MM.1S (cell line): ENCODE measurements around the gene DUSP18.
"Not testable (repeated sequence)": the region's sequence is repeated elsewhere in the genome, so short reads cannot be mapped to it uniquely, and the experiment has no call there.

Source experiments
- DNase-seq: peaks from one replicate; pipeline ENCODE4 v3.0.0-alpha.2; 2015
- H2AFZ ChIP-seq: fragments of 300-600 bp; sonication (generic); 2 replicates; pipeline ENCODE4 v1.6.0; 2016; ENCODE audit warnings: antibody characterized with exemption, low read length
- H3F3A ChIP-seq: fragments of 300-600 bp; sonication (generic); 2 replicates; pipeline ENCODE4 v1.6.1; 2016; ENCODE audit warnings: mild to moderate bottlenecking, antibody characterized with exemption, low read length, moderate library complexity, mixed read lengths; ENCODE audit not compliant: insufficient read depth
- H3K27ac ChIP-seq: fragments of 300-600 bp; sonication (generic); 2 replicates; pipeline ENCODE4 v1.5.1; 2016; ENCODE audit warnings: mild to moderate bottlenecking, low read length
- H3K27me3 ChIP-seq: fragments of 300-600 bp; sonication (generic); replicated peaks from 2 replicates; pipeline ENCODE4 v1.6.0; 2016; ENCODE audit warnings: low read length; ENCODE audit not compliant: insufficient read depth
- H3K36me3 ChIP-seq: fragments of 300-600 bp; sonication (generic); replicated peaks from 2 replicates; pipeline ENCODE4 v1.6.1; 2016; ENCODE audit warnings: mild to moderate bottlenecking, low read length, mixed read lengths; ENCODE audit not compliant: insufficient read depth
- H3K4me1 ChIP-seq: fragments of 300-600 bp; sonication (generic); 2 replicates; pipeline ENCODE4 v1.6.1; 2016; ENCODE audit warnings: low read length, mixed read lengths
- H3K4me2 ChIP-seq: fragments of 300-600 bp; sonication (generic); 2 replicates; pipeline ENCODE4 v1.6.0; 2016; ENCODE audit warnings: low read depth, low read length
- H3K4me3 ChIP-seq: fragments of 300-600 bp; sonication (generic); 2 replicates; pipeline ENCODE4 v1.5.1; 2016; ENCODE audit warnings: low read length, mixed read lengths
- H3K79me2 ChIP-seq: fragments of 300-600 bp; sonication (generic); 2 replicates; pipeline ENCODE4 v1.6.1; 2016; ENCODE audit warnings: mixed run types, low read length, mixed read lengths
- H3K9ac ChIP-seq: fragments of 300-600 bp; sonication (generic); 2 replicates; pipeline ENCODE4 v1.6.1; 2016; ENCODE audit warnings: low read length, mixed read lengths
- H3K9me2 ChIP-seq: fragments of 300-600 bp; sonication (generic); replicated peaks from 2 replicates; pipeline ENCODE4 v1.6.1; 2016; ENCODE audit warnings: mild to moderate bottlenecking, low read length, mixed read lengths; ENCODE audit not compliant: insufficient read depth
- H3K9me3 ChIP-seq: fragments of 300-600 bp; sonication (generic); replicated peaks from 2 replicates; pipeline ENCODE4 v1.6.1; 2016; ENCODE audit warnings: mild to moderate bottlenecking, low read length, mixed read lengths; ENCODE audit not compliant: insufficient read depth
- H4K20me1 ChIP-seq: fragments of 300-600 bp; sonication (generic); 2 replicates; pipeline ENCODE4 v1.6.1; 2016; ENCODE audit warnings: mild to moderate bottlenecking, low read length, moderate library complexity, mixed read lengths; ENCODE audit not compliant: insufficient read depth
- EZH2 ChIP-seq: fragments of 300-600 bp; sonication (generic); optimal IDR thresholded peaks from 2 replicates; pipeline ENCODE3; 2017; ENCODE audit warnings: low read depth, mild to moderate bottlenecking, antibody characterized with exemption, low read length, mixed read lengths
- EZH2phosphoT487 ChIP-seq: fragments of 300-600 bp; sonication (generic); IDR thresholded peaks from 2 replicates; pipeline ENCODE4 v1.6.1; 2018; ENCODE audit warnings: antibody characterized with exemption, low read length
- TF ChIP-seq, protein P1 (sequence below): fragments of 300-600 bp; sonication (generic); IDR thresholded peaks from 2 replicates; pipeline ENCODE4 v1.5.1; 2016; ENCODE audit warnings: antibody characterized with exemption, low read length, mixed read lengths

The DUSP18 gene

DNA sequence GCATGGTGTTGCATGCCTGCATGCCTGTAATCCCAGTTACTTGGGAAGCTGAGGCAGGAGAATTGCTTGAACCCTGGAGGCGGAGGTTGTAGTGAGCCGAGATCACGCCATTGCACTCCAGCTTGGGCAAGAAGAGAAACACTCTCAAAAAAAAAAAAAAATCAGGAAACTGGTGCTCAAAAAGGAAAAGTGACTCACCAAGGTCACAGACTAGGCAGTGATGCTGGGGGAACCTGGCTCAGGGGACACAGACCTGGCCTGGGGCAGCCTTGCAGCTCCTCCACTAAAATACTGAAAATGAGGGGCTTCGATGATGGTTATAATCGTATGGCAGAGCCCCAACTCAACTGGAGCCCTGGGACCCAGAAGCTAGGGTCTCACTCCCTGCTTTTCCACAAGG, 40.2 kb downstream of the DUSP18 start:
- Histone ChIP-seq H3K79me2 (no peaks in the 10 kb centered on the region), H3K4me2 (no peak overlapping the region), H3K9ac (no peak overlapping the region), H3K36me3 (no peaks in the 10 kb centered on the region), H3K4me1 (no peaks in the 10 kb centered on the region), H3K27me3 (no peaks in the 10 kb centered on the region), H2AFZ (no peak overlapping the region), H3K4me3 (no peak overlapping the region), H3K9me2 (no peaks in the 10 kb centered on the region), H4K20me1 (no peaks in the 10 kb centered on the region), H3K27ac (no peak overlapping the region), H3K9me3 (no peaks in the 10 kb centered on the region), H3F3A (no peaks in the 10 kb centered on the region)
- DNase-seq = no peak
- TF ChIP-seq, protein P1, sequence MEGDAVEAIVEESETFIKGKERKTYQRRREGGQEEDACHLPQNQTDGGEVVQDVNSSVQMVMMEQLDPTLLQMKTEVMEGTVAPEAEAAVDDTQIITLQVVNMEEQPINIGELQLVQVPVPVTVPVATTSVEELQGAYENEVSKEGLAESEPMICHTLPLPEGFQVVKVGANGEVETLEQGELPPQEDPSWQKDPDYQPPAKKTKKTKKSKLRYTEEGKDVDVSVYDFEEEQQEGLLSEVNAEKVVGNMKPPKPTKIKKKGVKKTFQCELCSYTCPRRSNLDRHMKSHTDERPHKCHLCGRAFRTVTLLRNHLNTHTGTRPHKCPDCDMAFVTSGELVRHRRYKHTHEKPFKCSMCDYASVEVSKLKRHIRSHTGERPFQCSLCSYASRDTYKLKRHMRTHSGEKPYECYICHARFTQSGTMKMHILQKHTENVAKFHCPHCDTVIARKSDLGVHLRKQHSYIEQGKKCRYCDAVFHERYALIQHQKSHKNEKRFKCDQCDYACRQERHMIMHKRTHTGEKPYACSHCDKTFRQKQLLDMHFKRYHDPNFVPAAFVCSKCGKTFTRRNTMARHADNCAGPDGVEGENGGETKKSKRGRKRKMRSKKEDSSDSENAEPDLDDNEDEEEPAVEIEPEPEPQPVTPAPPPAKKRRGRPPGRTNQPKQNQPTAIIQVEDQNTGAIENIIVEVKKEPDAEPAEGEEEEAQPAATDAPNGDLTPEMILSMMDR = no peak
- TF ChIP-seq EZH2 (no peak), EZH2phosphoT487 (no peak)

DNA sequence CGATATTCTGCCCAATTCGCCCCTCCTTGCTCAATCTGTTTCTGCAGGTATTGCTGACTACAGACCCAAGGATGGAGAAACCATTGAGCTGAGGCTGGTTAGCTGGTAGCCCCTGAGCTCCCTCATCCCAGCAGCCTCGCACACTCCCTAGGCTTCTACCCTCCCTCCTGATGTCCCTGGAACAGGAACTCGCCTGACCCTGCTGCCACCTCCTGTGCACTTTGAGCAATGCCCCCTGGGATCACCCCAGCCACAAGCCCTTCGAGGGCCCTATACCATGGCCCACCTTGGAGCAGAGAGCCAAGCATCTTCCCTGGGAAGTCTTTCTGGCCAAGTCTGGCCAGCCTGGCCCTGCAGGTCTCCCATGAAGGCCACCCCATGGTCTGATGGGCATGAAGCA, 41.3 kb downstream of the DUSP18 start:
- Histone ChIP-seq H3K9me2 (no peaks in the 10 kb centered on the region), H3K4me1 (no peaks in the 10 kb centered on the region), H2AFZ (no peak overlapping the region), H3K9ac (no peak overlapping the region), H3K27me3 (no peaks in the 10 kb centered on the region), H4K20me1 (no peaks in the 10 kb centered on the region), H3K9me3 (no peaks in the 10 kb centered on the region), H3F3A (no peaks in the 10 kb centered on the region), H3K4me2 (no peak overlapping the region), H3K79me2 (no peaks in the 10 kb centered on the region), H3K36me3 (no peaks in the 10 kb centered on the region), H3K27ac (no peak overlapping the region), H3K4me3 (no peak overlapping the region)
- TF ChIP-seq, protein P1 = no peak
- TF ChIP-seq EZH2 (no peak), EZH2phosphoT487 (no peak)
- no peak for DNase-seq

DNA sequence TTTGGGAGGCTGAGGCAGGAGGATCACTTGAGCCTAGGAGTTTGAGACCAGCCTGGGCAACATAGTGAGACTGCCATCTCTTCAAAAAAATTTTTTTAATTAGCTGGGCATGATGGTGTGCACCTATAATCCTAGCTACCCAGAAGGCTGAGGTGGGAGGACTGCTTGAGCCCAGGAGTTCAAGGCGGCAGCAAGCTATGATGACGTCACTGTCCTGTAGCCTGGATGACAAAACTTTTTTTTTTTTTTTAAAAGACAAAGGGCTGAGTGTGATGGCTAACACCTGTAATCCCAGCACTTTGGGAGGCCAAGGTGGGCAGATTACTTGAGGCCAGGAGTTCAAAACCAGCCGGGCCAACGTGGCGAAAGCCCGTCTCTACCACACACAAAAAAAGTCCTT, 47.8 kb downstream of the DUSP18 start:
- not testable (repeated sequence) for H2AFZ ChIP-seq, H3K27ac ChIP-seq

DNA sequence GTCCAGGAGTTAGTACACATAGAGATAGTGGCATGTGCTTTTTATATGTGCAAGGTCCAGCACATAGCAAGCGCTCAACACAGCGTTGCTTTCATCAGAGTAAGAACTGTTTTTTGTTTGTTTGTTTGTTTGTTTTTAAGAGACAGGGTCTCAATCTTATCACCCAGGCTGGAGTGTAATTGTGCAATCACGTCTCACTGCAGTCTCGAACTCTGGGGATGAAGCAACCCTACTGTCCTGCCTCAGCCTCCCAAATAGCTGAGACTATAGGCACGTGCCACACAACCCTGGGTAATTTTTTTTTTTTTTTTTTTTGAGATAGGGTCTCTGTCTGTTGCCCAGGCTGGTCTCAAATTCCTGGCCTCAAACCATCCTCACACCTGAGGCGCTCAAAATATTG, 49.9 kb downstream of the DUSP18 start:
- H3K27me3 ChIP-seq = no peaks in the 10 kb centered on the region
- TF ChIP-seq, protein P1 = no peak
- no peak for TF ChIP-seq EZH2
- TF ChIP-seq EZH2phosphoT487 = no peak
- H3K36me3 ChIP-seq = no peaks in the 10 kb centered on the region
- H3K4me1 ChIP-seq = no peaks in the 10 kb centered on the region
- H4K20me1 ChIP-seq = no peaks in the 10 kb centered on the region
- no peaks in the 10 kb centered on the region for H3K9me2 ChIP-seq
- H3K79me2 ChIP-seq = no peaks in the 10 kb centered on the region
- no peak overlapping the region for H3K9ac ChIP-seq
- no peaks in the 10 kb centered on the region for H3F3A ChIP-seq
- no peak overlapping the region for H3K4me3 ChIP-seq
- no peak overlapping the region for H3K27ac ChIP-seq
- no peaks in the 10 kb centered on the region for H3K9me3 ChIP-seq
- DNase-seq = no peak
- no peak overlapping the region for H3K4me2 ChIP-seq
- H2AFZ ChIP-seq = no peak overlapping the region

More for the DNA sequence above, 47.8 kb downstream of the DUSP18 start:
- not testable (repeated sequence) for H3K9me3 ChIP-seq, H3K4me1 ChIP-seq, H3K79me2 ChIP-seq, H3K27me3 ChIP-seq, H3K9ac ChIP-seq, H3K9me2 ChIP-seq, H3F3A ChIP-seq, H4K20me1 ChIP-seq, DNase-seq, H3K4me3 ChIP-seq, H3K4me2 ChIP-seq, H3K36me3 ChIP-seq
